GM21737 (cell line): ENCODE measurements around the gene ZNF831.

Experiments
- ATAC-seq: cut with Tn5 transposase; IDR thresholded peaks from one replicate; pipeline ENCODE4 v1.9.1; 2021; ENCODE audit warnings: mild to moderate bottlenecking, moderate library complexity; ENCODE audit not compliant: unreplicated experiment

The ZNF831 gene

DNA sequence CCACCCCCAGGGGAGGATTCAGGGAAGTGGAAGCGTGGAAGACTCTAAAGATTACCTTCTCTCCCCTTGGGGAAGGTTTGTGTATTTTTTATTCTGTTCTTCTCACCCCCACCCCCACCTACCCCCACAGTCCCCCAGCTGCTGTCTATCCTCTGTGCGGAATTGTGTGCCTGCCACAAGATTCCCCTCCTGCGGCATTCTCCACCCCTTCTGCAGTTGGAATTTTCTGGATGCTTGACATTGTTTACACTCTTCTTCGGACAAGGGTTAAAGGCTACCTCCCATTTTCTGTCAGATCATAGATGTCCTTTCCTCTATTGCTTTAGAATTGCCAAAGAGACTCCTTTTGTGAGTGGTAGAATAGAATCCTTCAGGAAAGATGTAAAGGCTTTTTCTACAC, 76.4 kb downstream of the ZNF831 start:
- no peak for ATAC-seq

DNA sequence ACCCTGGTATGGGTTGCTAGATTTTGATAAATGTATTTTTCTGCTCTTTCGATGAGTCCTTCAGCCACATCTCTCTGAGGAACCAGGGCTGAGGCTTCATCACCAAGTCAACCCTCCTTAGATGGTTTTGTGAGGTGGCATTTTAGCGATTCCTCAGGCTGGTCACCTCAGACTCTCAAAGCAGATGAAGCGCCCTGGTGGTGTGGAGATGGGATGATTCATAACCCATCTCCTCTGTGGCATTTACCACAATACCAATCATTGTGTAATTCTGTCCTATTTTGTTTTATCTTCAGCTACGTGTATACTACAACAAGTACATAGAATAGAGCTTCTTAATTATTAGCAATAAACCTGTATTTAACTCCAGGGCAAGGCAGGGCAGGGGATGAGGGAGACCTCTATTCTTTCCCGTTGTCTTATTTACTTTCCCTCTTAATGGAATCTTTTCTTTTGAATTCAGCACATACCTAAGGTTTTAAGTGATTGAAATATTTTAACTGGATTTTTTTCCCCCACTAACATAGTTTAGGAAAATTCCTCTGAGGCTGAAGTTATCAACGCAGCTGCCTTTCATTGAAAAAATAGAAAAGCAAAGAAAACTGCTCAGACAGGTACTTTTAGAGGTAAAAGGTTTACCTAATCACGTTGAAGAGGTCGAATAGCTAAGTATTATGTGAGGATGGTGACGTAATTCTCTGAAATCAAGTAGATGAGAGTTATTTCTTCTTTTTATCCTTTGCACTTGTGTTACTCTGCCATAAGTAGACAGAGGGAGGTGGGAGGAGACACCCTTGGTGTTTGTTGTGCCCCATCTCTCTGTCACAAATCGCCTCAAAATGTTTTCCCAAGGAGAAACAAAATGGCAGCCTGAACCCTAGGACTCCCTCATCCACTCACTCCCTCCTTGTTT, 79.3 kb downstream of the ZNF831 start:
- no peak for ATAC-seq

DNA sequence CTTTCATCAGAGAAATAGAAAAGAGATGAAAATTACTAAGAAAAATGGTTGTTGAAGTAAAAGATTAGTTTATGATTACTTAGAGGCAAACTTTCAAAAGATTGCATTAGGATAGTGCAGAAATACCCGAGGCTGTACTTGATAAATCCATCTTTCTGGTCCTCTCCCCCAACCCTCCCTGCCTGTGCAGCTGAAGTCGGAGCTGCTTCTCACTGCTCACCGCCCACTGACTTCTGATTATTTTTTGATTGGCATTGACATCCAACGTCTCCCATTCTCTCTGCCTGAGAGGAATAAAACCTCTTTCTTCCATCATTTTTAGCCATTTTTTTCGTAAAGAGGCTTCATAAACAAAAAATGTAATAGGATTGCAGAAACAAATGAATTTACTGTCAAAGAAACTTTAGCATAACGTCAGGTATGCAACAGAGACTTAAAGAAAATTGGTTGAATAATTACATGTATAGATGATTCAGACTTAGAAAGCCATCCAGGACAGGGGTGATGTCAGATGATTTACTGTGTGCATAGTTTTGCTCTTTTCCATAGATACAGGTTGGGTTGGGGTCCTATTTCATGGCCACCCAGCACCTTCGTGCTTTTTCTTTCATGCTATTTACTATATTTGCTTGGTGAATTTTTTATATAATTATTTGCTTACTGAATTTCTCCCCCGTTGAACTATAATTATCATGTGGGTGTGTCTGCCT, 83.2 kb downstream of the ZNF831 start:
- no peak for ATAC-seq

DNA sequence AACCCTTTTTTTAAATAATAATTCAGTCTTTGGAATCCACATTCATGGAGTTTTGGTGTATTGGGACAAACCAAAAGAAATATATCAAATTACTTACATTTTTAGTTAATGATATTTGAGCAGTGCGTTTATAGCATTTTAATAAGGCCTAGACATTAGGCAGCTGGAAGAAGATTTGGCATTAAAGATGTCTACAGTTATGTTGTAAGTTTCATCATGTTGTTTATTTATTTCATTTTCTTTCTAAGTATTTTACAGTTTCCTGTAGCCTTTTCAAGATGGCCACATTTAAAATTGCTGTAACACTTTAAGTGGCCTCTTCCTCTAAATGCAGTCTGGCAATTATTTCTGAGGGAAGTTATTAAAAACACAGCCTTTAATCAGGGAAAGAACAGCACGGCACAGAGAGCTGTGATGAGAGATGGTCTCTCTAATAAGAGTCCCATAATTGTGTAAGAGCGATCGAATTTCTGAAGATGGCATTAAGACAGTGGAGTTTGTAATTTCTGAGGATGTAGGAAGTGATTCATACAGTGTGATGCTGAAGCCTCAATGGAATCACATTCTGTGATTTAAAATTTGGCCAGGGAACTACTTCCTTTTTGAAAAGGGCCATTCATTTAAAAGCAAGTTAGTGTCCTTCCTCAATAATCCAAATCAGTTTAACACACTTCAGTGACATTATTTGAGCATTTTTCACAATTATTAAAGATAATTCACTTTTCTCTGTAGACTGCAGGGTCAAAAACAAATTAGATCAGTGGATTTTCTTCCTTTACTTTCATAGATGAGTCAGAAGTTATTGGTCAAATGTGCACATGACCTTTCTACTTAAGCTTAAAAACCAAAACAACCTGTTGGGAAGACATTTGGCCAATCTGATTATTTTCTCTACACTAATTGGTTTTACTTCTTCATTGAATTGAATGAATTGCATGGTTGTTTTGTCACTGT, 84.4 kb downstream of the ZNF831 start:
- ATAC-seq: no peak

DNA sequence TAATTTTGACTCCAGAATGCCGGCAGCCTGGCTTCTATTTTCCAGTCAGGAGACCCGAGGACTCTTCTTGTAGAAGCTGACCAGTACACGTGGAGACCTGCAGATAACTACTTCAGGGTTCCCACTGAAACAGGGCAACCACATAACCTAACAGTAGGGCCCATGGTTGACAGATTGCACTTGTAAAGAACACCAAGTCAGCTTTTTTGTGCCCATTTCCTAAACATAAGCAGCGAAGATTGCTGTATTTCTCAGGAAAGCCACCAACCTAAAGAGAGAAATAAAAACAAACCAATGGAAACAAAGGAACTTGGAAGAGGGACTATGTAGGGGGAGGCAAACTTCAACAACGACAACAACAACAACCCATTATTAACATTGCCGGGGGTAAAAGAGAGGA, 86.7 kb downstream of the ZNF831 start:
- no peak for ATAC-seq

DNA sequence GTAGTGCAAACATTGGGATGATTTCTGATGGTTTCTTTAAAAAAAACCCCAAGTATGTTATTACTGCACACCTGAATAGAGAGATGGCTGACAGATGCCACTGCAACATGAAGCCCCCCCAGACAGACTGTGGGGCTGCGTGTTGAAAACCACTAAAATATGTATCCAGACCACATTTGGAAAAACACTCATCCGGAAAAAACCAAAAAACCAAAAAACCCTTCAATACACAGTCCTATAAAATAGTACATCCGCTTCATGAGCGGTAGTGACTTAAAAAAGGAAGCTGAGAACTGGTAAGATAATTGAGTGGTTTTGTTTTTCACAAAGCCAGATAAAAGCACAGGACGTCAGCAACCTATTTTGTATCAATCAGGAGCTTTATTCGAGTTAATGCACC, 89.7 kb downstream of the ZNF831 start:
- ATAC-seq: no peak

DNA sequence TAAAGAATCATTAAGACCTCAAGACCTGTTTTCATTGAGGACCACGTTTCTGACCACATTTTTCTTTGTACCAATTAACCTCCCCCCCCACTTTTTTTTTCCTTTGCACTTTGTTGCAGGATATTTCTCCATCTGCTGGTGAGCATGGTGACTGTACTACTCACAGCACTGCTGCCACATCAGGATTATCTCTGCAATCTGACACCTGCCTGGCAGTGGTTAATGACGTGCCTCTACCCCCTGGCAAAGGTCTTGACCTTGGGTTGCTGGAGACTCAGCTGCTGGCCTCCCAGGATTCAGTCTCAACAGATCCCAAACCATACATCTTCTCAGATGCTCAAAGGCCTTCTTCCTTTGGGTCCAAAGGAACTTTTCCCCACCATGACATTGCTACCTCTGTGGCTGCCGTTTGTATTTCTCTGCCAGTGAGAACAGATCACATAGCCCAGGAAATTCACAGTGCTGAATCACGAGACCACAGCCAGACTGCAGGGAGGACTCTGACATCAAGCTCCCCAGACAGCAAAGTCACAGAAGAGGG, 90.2 kb downstream of the ZNF831 start:
- no peak for ATAC-seq

DNA sequence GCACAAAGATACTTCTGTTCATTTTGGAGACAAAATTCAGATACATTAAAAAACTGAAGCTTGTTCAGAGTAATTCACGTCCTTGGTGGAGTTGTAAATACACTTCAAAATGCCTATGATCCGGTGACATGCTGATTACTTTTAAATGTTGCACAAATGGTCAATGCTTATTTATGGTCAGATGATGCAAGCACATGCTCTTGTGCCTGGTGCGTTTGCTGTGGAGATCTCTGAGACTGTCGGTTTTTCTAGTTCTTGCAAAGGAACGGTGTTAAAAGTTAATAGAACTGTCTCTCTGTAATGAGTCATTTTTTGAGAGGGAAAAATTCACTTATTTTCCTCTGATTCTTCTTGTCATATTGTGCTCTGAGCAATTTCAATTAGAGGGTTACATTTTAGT, 91.6 kb downstream of the ZNF831 start:
- ATAC-seq: no peak

DNA sequence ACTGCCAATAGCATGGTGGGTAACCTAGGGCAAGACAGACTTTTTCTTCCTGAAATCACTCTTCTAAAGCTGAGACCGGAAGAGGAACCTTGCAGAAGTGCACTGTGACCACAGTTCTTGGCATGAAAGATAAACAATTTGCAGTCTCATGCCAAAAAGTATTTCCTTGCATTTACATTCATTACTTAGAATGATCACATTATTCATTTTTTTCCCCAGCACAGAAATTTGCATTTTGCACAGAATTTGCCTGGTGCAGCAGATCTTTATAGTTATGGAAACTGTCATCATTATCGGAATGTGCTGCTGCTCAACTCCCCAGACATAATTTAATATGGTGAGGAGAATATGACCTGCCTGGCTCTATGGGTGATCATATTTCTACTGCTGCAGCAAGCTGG, 94.6 kb downstream of the ZNF831 start:
- ATAC-seq: no peak

DNA sequence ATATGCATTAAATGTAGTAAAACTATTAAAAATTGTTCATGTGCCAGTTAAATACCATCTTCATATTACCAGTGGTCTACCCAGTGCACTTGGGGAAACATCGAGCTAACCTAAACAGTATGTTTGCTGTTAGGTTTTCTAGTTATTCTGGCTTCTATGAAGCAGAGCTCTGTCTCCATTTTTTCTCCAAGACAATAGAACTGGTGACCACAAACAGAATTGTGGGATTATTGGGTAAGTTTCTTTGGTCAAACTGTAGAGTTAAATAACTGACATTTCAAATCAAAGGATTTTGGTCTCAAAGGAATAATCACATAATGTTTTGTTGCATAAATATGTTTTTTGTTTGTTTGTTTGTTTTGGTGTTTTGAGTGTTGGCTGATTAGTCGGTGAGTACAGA, 96.3 kb downstream of the ZNF831 start:
- no peak for ATAC-seq

DNA sequence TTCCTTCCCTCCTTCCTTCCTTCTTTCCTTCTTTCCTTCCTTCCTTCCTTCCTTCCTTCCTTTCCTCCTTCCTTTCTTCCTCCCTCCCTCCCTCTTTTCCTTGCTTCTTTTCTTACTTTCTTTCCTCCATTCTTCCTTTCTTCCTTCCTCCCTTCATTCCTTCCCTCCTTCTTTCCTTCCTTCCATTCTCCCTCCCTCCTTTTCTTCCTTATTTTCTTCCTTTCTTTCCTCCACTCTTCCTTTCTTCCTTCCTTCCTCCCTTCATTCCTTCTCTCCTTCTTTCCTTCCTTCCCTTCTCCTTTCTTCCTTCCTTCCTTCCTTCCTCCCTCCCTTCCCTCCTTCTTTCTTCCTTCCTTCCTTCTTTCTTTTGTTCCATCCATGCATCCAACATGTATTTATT, 101.7 kb downstream of the ZNF831 start:
- no peak for ATAC-seq

DNA sequence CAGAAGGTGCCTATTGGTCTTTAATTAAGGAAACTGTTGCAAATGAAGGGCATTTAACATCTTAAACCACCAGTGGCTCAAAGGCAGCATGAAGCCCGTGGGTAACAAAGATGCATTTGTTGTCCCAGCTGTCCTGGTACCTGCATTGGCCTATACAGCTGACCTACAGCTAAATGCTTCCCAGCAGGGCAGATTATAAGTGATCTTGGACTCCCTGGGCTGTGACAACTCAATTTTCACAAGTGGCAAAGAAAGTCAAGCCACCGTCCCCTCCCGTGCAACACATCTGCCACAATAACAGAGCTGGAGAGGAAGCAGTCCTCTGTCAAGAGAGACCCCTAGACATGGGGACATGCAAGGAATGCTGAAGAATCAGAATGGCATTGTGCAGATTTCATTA, 105.2 kb downstream of the ZNF831 start:
- no peak for ATAC-seq

DNA sequence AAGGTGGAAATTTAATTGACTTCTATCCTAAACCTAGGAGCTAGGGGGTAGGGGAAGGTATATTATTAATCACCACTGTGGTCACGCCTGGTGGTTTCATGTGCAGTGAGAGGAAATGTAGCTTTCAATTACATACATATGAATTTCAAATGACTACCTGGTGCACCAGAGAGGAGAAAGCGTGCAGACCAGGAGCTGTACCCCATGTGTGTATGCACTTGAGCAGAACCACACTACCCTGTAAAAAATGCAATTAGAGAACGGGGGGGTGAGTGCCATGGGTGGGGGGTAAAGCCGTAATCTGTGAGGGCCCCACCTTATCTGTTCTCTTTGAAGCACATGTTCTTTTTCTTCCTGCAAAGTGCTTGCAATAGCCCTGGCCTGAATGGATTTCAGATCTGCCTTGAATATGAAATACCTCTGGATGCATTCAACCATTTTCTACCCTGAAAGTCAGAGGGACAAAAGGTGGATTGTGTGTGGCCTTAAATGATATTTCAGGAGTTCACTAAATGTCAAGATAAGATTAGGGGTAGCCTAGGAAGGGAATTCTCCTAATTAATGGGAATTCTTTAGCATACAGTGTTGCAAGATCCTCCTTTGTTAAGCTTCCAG, 105.9 kb downstream of the ZNF831 start:
- ATAC-seq: no peak

DNA sequence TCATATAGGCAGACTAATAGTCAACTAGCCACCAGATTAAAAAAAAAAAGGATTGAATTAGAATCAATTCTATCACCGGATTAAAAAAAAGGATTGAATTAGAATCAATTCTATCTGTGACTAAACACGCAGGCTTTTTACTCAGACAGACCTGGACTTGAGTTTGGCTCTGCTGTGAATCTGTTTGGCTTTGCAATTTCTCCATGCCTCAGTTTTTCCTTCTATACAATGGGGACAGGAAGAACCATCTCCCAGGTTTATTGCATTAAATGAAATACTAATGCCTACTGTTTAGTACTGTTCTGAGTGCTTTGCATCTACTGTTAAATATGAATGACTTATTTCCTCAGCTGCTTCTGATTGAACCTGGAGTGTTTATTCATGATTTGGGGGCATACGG, 106.8 kb downstream of the ZNF831 start:
- ATAC-seq: no peak

DNA sequence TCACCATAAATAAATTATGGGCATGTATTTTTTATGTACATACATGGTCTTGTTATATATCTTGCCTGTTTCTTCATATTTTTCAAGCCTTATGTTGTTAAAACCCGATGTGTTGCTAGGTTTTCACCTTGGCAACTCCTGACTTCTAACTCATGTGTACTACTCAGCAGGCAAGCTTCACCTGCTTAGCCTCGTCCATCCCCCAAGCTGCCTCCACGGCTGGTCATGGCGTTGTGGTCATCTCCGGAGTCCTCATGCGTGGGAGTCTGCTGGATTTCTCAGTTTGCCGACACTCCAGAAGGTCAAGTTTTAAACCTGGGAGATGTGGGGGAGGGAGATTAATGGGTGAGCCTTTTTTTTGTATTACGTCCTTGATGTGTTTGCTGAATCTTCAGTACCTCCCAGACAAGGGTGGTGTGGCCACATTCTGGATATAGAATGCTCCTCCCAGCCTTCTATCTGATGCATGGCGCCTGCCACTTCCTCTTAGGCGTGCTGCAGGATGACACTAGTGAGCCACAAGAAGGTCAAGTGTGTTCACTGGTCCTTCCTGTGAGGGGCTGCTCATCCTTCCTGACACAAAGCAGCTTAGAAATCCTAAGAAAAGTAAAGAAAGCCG, 110.2 kb downstream of the ZNF831 start:
- ATAC-seq: no peak

DNA sequence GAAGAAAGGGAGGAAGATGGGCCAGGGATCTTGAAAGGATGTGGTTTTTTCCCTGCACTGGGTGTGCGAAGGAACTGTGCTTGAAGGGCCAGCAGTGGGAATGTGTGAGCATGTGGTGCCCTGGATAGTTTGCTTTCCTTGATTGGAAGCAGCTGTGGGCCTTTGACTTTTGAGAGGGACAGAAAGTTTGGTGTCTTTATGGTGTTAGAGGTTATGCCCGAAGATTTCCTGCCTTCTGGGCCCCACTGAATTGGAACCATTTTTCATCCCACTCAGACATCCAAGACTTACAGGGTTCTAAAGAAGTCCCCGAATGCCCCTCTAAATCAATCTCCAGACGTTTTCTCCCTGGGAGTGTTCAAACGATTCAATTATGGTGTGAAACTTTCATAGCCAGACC, 113.3 kb downstream of the ZNF831 start:
- no peak for ATAC-seq

DNA sequence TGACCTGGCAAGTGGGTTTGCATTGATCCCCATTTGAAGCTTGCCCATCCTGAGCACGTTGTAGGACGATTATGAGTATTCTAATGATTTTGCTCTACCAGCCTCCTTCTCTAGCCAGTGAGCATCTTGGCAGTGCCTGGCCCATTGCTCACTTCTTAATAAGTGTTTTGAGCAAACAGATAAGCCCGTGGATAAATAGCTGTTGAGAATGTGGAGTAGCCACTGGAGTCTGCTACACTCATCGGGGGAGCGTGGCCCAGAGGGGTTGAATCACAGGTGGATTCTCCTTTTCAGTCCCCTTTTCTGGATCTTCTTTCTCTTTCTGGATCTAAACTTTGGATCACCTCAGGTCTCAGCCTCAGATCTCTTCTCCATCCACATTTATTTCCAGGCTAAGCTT, 120.8 kb downstream of the ZNF831 start:
- ATAC-seq: no peak

DNA sequence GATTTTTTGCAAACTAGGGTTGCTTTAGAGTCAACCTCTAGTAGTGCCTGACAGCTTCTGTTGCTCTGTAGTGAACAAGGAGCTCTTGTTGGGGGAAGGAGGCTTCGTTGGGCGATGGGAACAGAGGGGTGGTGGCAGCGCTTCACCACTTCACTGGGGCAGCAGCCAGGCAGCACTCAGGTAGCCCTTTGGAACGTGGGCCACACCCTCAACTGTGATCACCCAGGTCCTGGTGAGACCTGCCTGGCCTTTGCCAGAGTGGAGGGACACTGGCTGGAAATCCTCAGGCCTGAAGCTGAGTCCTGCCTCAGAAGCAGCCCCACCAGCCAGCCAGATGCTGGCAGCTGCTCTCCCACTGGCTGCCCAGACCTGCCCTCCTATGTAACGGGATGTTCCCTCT, 126.4 kb downstream of the ZNF831 start:
- ATAC-seq: no peak

DNA sequence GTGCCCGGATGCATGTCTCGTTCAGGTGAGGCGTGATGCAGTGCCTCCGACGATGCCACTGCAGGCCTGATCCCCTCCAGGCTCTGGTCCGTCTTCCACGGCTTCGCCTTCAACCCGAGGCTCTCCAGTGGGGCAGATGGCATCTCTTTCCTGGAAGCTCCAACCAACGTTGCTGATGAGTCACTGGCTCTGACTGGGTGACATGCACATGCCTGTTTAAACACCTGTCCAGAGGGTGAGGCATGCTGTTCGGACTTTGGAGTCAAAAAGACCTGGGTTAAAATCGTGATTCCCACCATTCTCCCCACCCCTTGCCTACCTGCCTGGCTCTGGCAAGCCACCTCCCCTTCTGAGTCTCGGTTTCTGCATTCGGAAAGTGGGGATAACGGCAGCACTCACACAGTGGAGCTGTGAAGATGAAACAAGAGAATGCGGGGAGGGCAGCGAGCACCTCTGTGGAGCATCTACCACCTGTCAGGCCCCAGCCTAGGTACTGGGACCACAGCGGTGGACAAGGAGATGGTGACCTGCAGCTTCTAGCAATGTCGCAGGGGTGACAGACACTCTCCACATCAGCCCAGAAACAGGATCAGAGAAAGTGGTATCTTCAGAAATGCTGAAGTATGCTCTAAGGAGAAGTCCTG, 128.2 kb downstream of the ZNF831 start:
- ATAC-seq: no peak

DNA sequence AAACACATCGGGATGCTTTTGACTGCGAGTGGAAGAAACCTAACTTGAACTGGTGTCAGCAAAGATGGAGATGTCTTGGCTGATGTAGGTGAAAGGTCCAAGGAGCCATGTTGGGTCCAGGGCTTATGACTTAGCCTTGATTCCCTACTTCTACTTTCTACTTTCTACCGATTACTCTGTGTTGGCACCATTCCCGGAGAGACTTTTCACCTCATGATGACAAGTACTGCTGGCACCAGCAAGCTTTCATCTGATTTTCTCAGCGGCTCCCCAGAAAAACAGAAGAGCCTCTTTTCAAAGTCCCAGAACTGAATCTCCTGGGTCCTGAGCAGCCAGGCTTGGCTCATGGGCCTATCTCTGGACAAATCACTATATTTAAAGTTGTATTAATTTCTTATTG, 131.9 kb downstream of the ZNF831 start:
- ATAC-seq: no peak
